Suprapubic skin (tissue), 4 donors: ENCODE data around the gene ANKRD44. TPM values are rescaled to one million over a fixed set of nuclear protein-coding genes. Genes with fewer than 3 reads are reported as not detected.

Experiments
- DNase-seq, 2 donors: peaks; one replicate each; pipeline ENCODE4 v3.0.0-alpha.2; 2019; ENCODE audit warnings: low spot score in 2 of 2
- H3K27ac ChIP-seq: fragments of 200-600 bp; sonication (generic); one replicate; pipeline ENCODE4 v1.5.1; 2019
- H3K27me3 ChIP-seq: fragments of 200-600 bp; sonication (generic); one replicate; pipeline ENCODE4 v1.5.1; 2019
- H3K36me3 ChIP-seq: fragments of 200-600 bp; sonication (generic); one replicate; pipeline ENCODE4 v1.5.1; 2019
- H3K4me1 ChIP-seq: fragments of 200-600 bp; sonication (generic); one replicate; pipeline ENCODE4 v1.5.1; 2019
- H3K4me3 ChIP-seq: fragments of 200-600 bp; sonication (generic); one replicate; pipeline ENCODE4 v1.5.1; 2019; ENCODE audit warnings: mild to moderate bottlenecking
- H3K9me3 ChIP-seq: fragments of 200-600 bp; sonication (generic); one replicate; pipeline ENCODE4 v1.5.1; 2019
- EP300 ChIP-seq: sonication (generic); formaldehyde crosslinking; IDR thresholded peaks from one replicate; pipeline ENCODE4 v1.6.1; 2017; ENCODE audit warnings: antibody characterized with exemption
- POLR2A ChIP-seq, 2 donors: fragments of 450-650 bp; IDR thresholded peaks; one replicate each; pipeline ENCODE4 v1.6.1; 2017; ENCODE audit warnings: antibody characterized with exemption in 2 of 2, mild to moderate bottlenecking in 2 of 2, moderate library complexity in 2 of 2
- POLR2AphosphoS5 ChIP-seq, 3 donors: sonication (generic); formaldehyde crosslinking; IDR thresholded peaks; one replicate each; pipeline ENCODE4 v1.6.1; 2017; ENCODE audit warnings: antibody characterized with exemption in 3 of 3
- WGBS: methylation state at CpG from one replicate; pipeline ENCODE4 v1.1.5; 2018; 5-methylcytosine and 5-hydroxymethylcytosine counted together
- total RNA-seq, 4 donors: library from RNA; depleted of rRNA; stranded (reverse); fragments of >200 nt; gene quantifications; one replicate each; pipeline ENCODE4 v1.1.0, GENCODE V29; 2016
- TF ChIP-seq, protein P1 (sequence below), 2 donors: fragments of 200-600 bp in 1 of 2; fragments of 450-650 bp in 1 of 2; sonication (generic) in 1 of 2; IDR thresholded peaks; one replicate each; pipeline ENCODE4 v1.5.1; 2016 to 2019; ENCODE audit warnings: antibody characterized with exemption in 2 of 2, mild to moderate bottlenecking in 1 of 2, moderate library complexity in 1 of 2

Gene ANKRD44
- total RNA-seq, 4 donors from 2014 or later, result 6.3 to 34.4 (median 17.8) TPM

DNA sequence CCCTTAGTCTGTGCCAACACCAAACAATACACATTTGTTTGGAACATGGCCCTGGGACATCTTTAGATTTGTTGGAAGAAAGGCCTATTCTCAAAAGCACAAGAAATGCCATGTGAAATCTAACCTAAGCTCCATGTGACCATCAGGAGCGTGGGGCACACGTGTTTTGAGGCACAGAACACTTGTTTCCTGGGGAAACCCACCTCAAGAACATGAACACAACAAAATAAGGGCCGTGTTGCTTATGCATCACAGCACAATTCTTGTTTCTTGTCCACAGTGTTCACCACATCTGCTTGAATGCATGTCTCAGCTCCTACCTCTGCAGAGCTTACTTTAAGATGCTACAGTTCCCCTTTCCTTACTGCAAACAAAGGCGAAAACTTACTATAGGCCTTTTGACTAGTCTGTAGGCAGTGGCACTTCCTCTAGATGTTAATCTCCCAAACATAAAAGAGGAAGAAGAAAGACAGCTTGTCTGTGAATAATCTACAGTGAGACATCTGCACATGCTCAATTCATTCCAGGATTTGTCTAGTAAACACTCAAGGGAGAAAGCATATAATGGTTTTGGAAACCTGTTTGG lies 165.0 kb downstream of the ANKRD44 start:
- no peaks in the 10 kb centered on the region for H3K36me3 ChIP-seq
- no peaks in the 10 kb centered on the region for H3K9me3 ChIP-seq
- peak overlapping the region; percentile 64 for H3K27ac ChIP-seq
- H3K27me3 ChIP-seq, result no peaks in the 10 kb centered on the region
- H3K4me3 ChIP-seq, result no peak overlapping the region
- no peak for DNase-seq
- TF ChIP-seq EP300 (no peak), POLR2A (IDR thresholded peaks at IDR 0.05) (no peak), POLR2AphosphoS5 (IDR thresholded peaks at IDR 0.05) (no peak)
- TF ChIP-seq, protein P1, sequence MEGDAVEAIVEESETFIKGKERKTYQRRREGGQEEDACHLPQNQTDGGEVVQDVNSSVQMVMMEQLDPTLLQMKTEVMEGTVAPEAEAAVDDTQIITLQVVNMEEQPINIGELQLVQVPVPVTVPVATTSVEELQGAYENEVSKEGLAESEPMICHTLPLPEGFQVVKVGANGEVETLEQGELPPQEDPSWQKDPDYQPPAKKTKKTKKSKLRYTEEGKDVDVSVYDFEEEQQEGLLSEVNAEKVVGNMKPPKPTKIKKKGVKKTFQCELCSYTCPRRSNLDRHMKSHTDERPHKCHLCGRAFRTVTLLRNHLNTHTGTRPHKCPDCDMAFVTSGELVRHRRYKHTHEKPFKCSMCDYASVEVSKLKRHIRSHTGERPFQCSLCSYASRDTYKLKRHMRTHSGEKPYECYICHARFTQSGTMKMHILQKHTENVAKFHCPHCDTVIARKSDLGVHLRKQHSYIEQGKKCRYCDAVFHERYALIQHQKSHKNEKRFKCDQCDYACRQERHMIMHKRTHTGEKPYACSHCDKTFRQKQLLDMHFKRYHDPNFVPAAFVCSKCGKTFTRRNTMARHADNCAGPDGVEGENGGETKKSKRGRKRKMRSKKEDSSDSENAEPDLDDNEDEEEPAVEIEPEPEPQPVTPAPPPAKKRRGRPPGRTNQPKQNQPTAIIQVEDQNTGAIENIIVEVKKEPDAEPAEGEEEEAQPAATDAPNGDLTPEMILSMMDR (IDR thresholded peaks at IDR 0.05), result no peak
- 34% methylated on average over 4 of the region's 4 CpGs for WGBS
- peaks cover 22% of the 10 kb centered on the region for H3K4me1 ChIP-seq

DNA sequence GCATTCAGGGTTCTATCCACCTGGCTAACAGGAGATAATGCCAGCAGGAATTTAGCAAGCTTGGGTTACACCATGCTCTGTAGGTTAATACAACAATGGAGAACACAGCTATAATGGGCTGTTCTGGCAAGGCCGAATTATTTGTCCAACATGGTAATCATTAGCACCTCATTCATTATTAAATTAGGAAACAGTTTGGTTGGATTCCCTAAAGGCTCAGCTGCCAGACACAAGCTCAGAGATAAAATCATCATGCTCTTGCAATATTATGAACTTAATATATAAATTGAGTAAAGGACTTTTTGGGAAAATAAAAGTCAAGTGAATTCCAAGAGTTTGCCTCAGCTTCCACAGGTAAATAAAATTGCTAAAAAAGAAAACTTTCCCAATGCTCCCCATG lies 166.4 kb downstream of the ANKRD44 start:
- no peaks in the 10 kb centered on the region for H3K36me3 ChIP-seq
- TF ChIP-seq POLR2A (IDR thresholded peaks at IDR 0.05) (no peak), POLR2AphosphoS5 (IDR thresholded peaks at IDR 0.05) (no peak), EP300 (no peak)
- TF ChIP-seq, protein P1 (IDR thresholded peaks at IDR 0.05), result no peak
- 53% methylated on average over 1 of the region's 1 CpG for WGBS
- H3K27ac ChIP-seq, result no peak overlapping the region
- no peak for DNase-seq
- no peaks in the 10 kb centered on the region for H3K9me3 ChIP-seq
- no peak overlapping the region for H3K4me3 ChIP-seq
- peaks cover 22% of the 10 kb centered on the region for H3K4me1 ChIP-seq
- H3K27me3 ChIP-seq, result no peaks in the 10 kb centered on the region

DNA sequence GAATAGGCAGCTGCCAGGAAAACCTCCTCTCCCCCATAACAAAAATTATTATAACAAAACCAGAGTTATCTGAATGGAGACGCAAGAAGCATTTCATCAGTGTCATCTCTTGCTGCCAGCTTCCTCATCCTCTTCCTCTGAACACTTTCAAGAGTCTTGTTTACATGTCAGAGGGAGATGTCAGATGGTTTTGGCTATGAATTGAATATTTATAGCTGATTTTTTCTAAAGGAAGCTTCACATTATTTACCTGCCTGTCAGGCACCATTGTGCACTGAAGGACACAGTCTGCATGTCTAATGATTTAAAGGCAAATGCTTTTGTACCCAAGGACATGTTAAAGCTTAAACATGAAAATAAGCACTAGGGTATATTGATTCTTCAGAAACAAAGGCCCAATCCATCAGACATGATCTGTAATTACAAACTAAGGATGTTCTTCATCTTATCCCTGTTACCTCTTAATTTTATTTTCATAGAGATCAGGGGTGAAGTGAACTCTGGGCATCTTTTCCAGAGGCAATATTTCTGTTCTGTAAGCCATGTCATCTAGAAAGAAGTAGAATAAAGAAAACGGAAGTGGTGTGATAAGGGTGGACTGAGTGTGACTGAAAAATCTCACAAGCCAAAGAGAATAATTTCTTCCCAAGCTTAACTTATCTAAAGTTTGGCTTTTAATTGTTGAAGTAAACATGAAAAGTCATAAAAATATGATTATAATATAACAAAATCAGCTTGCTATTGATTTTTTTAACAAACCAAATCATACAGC lies 168.7 kb downstream of the ANKRD44 start:
- Histone ChIP-seq H3K27ac (no peak overlapping the region), H3K4me1 (peaks cover 22% of the 10 kb centered on the region), H3K9me3 (no peaks in the 10 kb centered on the region), H3K36me3 (no peaks in the 10 kb centered on the region), H3K27me3 (no peaks in the 10 kb centered on the region), H3K4me3 (no peak overlapping the region)
- no peak for TF ChIP-seq EP300
- TF ChIP-seq, protein P1 (IDR thresholded peaks at IDR 0.05), result no peak
- TF ChIP-seq POLR2A (IDR thresholded peaks at IDR 0.05), result no peak
- TF ChIP-seq POLR2AphosphoS5 (IDR thresholded peaks at IDR 0.05), result no peak
- 72% methylated on average over 2 of the region's 2 CpGs for WGBS
- no peak for DNase-seq

DNA sequence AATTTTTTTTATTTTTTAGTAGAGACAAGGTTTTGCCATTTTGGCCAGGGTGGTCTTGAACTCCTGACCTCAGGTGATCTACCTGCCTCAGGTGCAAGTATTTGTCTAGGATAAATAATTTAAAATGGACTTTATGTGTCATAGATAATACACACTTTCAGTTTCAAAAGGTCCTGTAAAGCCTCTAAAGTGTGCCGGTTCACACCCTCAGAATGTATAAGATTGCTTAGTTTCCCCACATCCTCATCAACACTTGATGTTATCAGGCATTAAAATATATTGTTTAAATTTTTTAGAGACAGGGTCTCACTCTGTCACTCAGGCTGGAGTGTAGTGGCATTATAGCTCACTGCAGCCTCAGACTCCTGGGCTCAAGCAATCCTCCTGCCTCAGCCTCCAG lies 170.5 kb downstream of the ANKRD44 start:
- Histone ChIP-seq H3K36me3 (no peaks in the 10 kb centered on the region), H3K4me1 (peaks cover 10% of the 10 kb centered on the region), H3K27ac (no peak overlapping the region), H3K4me3 (no peak overlapping the region), H3K9me3 (no peaks in the 10 kb centered on the region), H3K27me3 (no peaks in the 10 kb centered on the region)
- TF ChIP-seq EP300 (no peak), POLR2A (IDR thresholded peaks at IDR 0.05) (no peak), POLR2AphosphoS5 (IDR thresholded peaks at IDR 0.05) (no peak)
- no peak for DNase-seq
- WGBS, result 96% methylated on average over 1 of the region's 1 CpG

DNA sequence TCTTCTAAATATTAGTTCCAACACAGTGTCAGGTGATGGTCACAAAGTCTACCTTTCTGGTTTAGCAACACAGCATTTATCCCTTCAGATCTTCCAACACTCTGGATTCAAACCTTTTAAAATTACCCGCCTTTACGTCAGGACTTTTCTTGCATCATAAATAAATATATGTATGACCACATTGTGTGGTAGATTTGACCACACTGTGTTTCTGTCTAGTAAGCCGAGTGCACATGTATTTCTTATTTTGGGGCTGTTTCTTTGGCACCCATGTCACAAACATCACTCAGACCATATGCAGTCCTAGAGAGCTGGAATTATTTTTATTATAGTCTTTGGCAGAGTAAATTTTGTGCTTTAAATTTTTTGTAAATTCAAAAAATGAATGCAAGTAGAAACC lies 172.1 kb downstream of the ANKRD44 start:
- H3K36me3 ChIP-seq, result no peaks in the 10 kb centered on the region
- no peaks in the 10 kb centered on the region for H3K27me3 ChIP-seq
- no peak overlapping the region for H3K4me3 ChIP-seq
- H3K4me1 ChIP-seq, result no peaks in the 10 kb centered on the region
- DNase-seq, result no peak
- no peak overlapping the region for H3K27ac ChIP-seq
- 87% methylated on average over 3 of the region's 3 CpGs for WGBS
- TF ChIP-seq, protein P1 (IDR thresholded peaks at IDR 0.05), result no peak
- TF ChIP-seq POLR2A (IDR thresholded peaks at IDR 0.05) (no peak), POLR2AphosphoS5 (IDR thresholded peaks at IDR 0.05) (no peak), EP300 (no peak)
- no peaks in the 10 kb centered on the region for H3K9me3 ChIP-seq
